ENCODE measurements around the gene F11. TPM values are rescaled to one million over a fixed set of nuclear protein-coding genes. Genes with fewer than 3 reads are reported as not detected.

F11 gene
- total and polyA plus RNA-seq, 2 experiments from 2014 or later = not detected

DNA sequence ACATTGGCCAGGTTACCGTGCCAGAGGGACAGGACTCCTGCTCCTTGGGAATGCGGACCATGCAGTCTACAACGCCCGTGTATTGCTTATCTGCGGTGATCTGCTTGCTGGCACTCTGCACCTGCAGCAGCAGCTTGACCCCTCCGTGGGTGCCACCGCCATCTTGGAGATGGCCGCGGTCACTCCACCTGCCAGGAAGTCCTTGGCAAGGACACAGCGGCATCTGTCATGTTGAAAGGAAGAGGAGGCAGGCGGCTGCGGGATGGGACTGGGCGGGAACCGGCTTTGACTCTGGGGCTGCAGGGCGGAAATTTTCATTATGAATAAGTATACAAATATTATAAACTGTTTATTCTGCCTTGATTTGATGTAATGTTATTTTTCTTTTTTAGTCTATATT lies 63.4 kb downstream of the F11 start:
- Histone ChIP-seq H3K27me3 (replicated peaks; ENCODE audit: insufficient read depth) (no peaks in the 10 kb centered on the region), H3K9me2 (ENCODE audit: insufficient read depth) (no peaks in the 10 kb centered on the region), H4K20me1 (ENCODE audit: insufficient read depth) (no peaks in the 10 kb centered on the region), H3K4me3 (no peak overlapping the region), H3K9me3 (ENCODE audit: low read depth) (peaks cover 8% of the 10 kb centered on the region), H3K4me1 (ENCODE audit: insufficient read depth) (no peaks in the 10 kb centered on the region), H3K27ac (no peak overlapping the region), H3K36me3 (ENCODE audit: low read depth) (no peaks in the 10 kb centered on the region), H3K79me2 (ENCODE audit: insufficient read depth) (no peaks in the 10 kb centered on the region), H2AFZ (no peak overlapping the region), H3F3A (ENCODE audit: insufficient read depth) (no peaks in the 10 kb centered on the region), H3K4me2 (ENCODE audit: unreplicated experiment) (no peak overlapping the region), H3K9ac (no peak overlapping the region)
- in situ Hi-C loops (cut with MboI) = no loop called here
- TF ChIP-seq EZH2phosphoT487 (IDR thresholded peaks at IDR 0.05; ENCODE audit: insufficient read depth, low read depth) = no peak
- TF ChIP-seq EZH2 (IDR thresholded peaks at IDR 0.05; ENCODE audit: insufficient read depth, poor library complexity, severe bottlenecking) = no peak
- WGBS, 2 experiments (ENCODE audit: low coverage in 1 of 2, low lambda C conversion rate in 2 of 2, missing lambda C conversion rate in 2 of 2) = 71% methylated on average over 15 of the region's 15 CpGs
- DNase-seq = no peak

GRCh38 chr4:186330368-186330767 lies 64.4 kb downstream of the F11 start:
- H3K4me1 ChIP-seq (ENCODE audit: insufficient read depth) = no peaks in the 10 kb centered on the region

GRCh38 chr4:186335793-186336192 lies 69.8 kb downstream of the F11 start:
- in situ Hi-C loops (cut with MboI) = no loop called here
- WGBS, 2 experiments (ENCODE audit: low coverage in 1 of 2, low lambda C conversion rate in 2 of 2, missing lambda C conversion rate in 2 of 2) = 0 to 2% methylated on average over 1 of the region's 1 CpG

More at GRCh38 chr4:186330368-186330767, 64.4 kb downstream of the F11 start:
- TF ChIP-seq EZH2phosphoT487 (IDR thresholded peaks at IDR 0.05; ENCODE audit: insufficient read depth, low read depth) (no peak), EZH2 (IDR thresholded peaks at IDR 0.05; ENCODE audit: insufficient read depth, poor library complexity, severe bottlenecking) (no peak)
- no peak overlapping the region for H3K27ac ChIP-seq
- H3K9me2 ChIP-seq (ENCODE audit: insufficient read depth) = no peaks in the 10 kb centered on the region
- DNase-seq = no peak
- no peak overlapping the region for H3K4me2 ChIP-seq (ENCODE audit: unreplicated experiment)
- no peak overlapping the region for H2AFZ ChIP-seq
- H3K36me3 ChIP-seq (ENCODE audit: low read depth) = no peaks in the 10 kb centered on the region
- H3K9me3 ChIP-seq (ENCODE audit: low read depth) = peaks cover 8% of the 10 kb centered on the region
- H3K79me2 ChIP-seq (ENCODE audit: insufficient read depth) = no peaks in the 10 kb centered on the region
- in situ Hi-C loops (cut with MboI) = no loop called here
- H3K4me3 ChIP-seq = no peak overlapping the region
- H3F3A ChIP-seq (ENCODE audit: insufficient read depth) = no peaks in the 10 kb centered on the region
- H4K20me1 ChIP-seq (ENCODE audit: insufficient read depth) = no peaks in the 10 kb centered on the region
- no peak overlapping the region for H3K9ac ChIP-seq
- no peaks in the 10 kb centered on the region for H3K27me3 ChIP-seq (replicated peaks; ENCODE audit: insufficient read depth)
- WGBS, 2 experiments (ENCODE audit: low coverage in 1 of 2, low lambda C conversion rate in 2 of 2, missing lambda C conversion rate in 2 of 2) = 32 to 38% methylated on average over 3 of the region's 3 CpGs

More at GRCh38 chr4:186335793-186336192, 69.8 kb downstream of the F11 start:
- DNase-seq = no peak
- no peak overlapping the region for H2AFZ ChIP-seq
- no peaks in the 10 kb centered on the region for H3K9me2 ChIP-seq (ENCODE audit: insufficient read depth)
- no peak overlapping the region for H3K27ac ChIP-seq
- peaks cover 8% of the 10 kb centered on the region for H3K9me3 ChIP-seq (ENCODE audit: low read depth)
- H3K4me2 ChIP-seq (ENCODE audit: unreplicated experiment) = no peak overlapping the region
- H3F3A ChIP-seq (ENCODE audit: insufficient read depth) = no peaks in the 10 kb centered on the region
- TF ChIP-seq EZH2 (IDR thresholded peaks at IDR 0.05; ENCODE audit: insufficient read depth, poor library complexity, severe bottlenecking) (no peak), EZH2phosphoT487 (IDR thresholded peaks at IDR 0.05; ENCODE audit: insufficient read depth, low read depth) (no peak)
- no peaks in the 10 kb centered on the region for H3K36me3 ChIP-seq (ENCODE audit: low read depth)
- H3K79me2 ChIP-seq (ENCODE audit: insufficient read depth) = no peaks in the 10 kb centered on the region
- no peak overlapping the region for H3K4me3 ChIP-seq
- no peaks in the 10 kb centered on the region for H3K27me3 ChIP-seq (replicated peaks; ENCODE audit: insufficient read depth)
- no peaks in the 10 kb centered on the region for H3K4me1 ChIP-seq (ENCODE audit: insufficient read depth)
- no peak overlapping the region for H3K9ac ChIP-seq
- H4K20me1 ChIP-seq (ENCODE audit: insufficient read depth) = no peaks in the 10 kb centered on the region

Other genes starting within 250 kb of the F11 start
- gene TLR3, start 197.0 kb upstream of the F11 start, total RNA-seq (2014; rRNA removed; shearing (Covaris generic)) = 0.38 and 0.54 TPM in 2 replicates
- 0.66 and 0.68 TPM in 2 replicates for gene TLR3, start 197.0 kb upstream of the F11 start, polyA plus RNA-seq (2016; fragmentation: Nextera tagmentation; extraction: Ambion mirVana)
- gene FAM149A, start 161.5 kb upstream of the F11 start, total RNA-seq (2014; rRNA removed; shearing (Covaris generic)) = 0.13 and 3.4 TPM in 2 replicates
- 0.94 and 1.2 TPM in 2 replicates for gene FAM149A, start 161.5 kb upstream of the F11 start, polyA plus RNA-seq (2016; fragmentation: Nextera tagmentation; extraction: Ambion mirVana)
- 15.9 and 16.3 TPM in 2 replicates for gene CYP4V2, start 74.6 kb upstream of the F11 start, total RNA-seq (2014; rRNA removed; shearing (Covaris generic))
- gene CYP4V2, start 74.6 kb upstream of the F11 start, polyA plus RNA-seq (2016; fragmentation: Nextera tagmentation; extraction: Ambion mirVana) = 10.5 and 11.0 TPM in 2 replicates
- not detected in 2 replicates for gene KLKB1, start 38.7 kb upstream of the F11 start, total RNA-seq (2014; rRNA removed; shearing (Covaris generic))
- gene KLKB1, start 38.7 kb upstream of the F11 start, polyA plus RNA-seq (2016; fragmentation: Nextera tagmentation; extraction: Ambion mirVana) = not detected in 2 replicates